ENCODE measurements around the gene SLCO3A1. TPM values are rescaled to one million over a fixed set of nuclear protein-coding genes. Genes with fewer than 3 reads are reported as not detected.

SLCO3A1 gene
- total and polyA plus RNA-seq, 8 donors, result 2.4 to 38.8 (median 7.7) TPM

DNA sequence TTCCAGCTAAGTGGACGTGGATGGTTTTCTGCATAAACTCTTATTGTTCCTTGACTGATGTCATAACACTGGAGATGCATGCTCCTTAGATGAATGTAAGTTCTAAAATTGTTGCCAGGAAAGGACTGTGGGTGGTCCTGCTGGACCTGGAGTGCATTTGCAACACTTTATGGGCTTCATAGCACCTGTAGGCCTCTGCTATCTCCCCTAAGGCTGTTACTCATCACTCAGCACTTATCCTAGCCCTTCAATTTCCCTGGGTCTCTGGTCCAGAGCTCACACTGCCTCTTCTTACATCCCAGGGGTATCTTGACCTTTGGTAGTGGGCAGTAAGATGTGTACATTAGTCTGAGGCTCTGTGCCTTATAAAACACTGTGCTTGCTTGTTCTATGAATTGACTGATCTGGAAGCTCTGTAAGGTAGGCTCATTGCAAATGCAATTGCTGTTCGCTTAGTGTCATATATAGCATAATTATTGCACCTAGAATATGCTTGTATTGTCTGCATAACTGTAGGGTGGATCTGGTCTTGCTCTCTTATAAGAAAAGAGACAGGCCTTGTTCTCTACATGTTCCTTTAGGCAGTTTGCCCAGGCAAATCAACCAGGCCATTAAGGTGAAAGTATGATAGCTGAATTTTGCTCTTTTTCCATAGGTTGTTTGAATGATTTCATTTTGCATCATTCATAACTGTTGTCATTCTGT lies 35.8 kb downstream of the SLCO3A1 start:
- H3K27me3 ChIP-seq, result no peaks in the 10 kb centered on the region
- no peak overlapping the region for H3K27ac ChIP-seq
- H3K4me3 ChIP-seq, result no peak overlapping the region
- peaks cover 13 to 52% (median 17%) of the 10 kb centered on the region in 4 donors for H3K4me1 ChIP-seq
- intact Hi-C loops (cut with DNase I; ENCODE audit: low total_unique reads), result no loop called here
- TF ChIP-seq, protein P1, sequence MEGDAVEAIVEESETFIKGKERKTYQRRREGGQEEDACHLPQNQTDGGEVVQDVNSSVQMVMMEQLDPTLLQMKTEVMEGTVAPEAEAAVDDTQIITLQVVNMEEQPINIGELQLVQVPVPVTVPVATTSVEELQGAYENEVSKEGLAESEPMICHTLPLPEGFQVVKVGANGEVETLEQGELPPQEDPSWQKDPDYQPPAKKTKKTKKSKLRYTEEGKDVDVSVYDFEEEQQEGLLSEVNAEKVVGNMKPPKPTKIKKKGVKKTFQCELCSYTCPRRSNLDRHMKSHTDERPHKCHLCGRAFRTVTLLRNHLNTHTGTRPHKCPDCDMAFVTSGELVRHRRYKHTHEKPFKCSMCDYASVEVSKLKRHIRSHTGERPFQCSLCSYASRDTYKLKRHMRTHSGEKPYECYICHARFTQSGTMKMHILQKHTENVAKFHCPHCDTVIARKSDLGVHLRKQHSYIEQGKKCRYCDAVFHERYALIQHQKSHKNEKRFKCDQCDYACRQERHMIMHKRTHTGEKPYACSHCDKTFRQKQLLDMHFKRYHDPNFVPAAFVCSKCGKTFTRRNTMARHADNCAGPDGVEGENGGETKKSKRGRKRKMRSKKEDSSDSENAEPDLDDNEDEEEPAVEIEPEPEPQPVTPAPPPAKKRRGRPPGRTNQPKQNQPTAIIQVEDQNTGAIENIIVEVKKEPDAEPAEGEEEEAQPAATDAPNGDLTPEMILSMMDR (IDR thresholded peaks at IDR 0.05), result no peak
- TF ChIP-seq POLR2AphosphoS5 (IDR thresholded peaks at IDR 0.05) (no peak), EP300 (IDR thresholded peaks at IDR 0.05) (no peak), POLR2A (IDR thresholded peaks at IDR 0.05) (no peak)
- H3K9me3 ChIP-seq, result peaks cover 0 to 5% (median 2%) of the 10 kb centered on the region in 4 donors
- no peaks in the 10 kb centered on the region for H3K36me3 ChIP-seq
- WGBS, 5 donors, result 83 to 94% (median 93%) methylated on average over 2 of the region's 2 CpGs
- no peak for DNase-seq

DNA sequence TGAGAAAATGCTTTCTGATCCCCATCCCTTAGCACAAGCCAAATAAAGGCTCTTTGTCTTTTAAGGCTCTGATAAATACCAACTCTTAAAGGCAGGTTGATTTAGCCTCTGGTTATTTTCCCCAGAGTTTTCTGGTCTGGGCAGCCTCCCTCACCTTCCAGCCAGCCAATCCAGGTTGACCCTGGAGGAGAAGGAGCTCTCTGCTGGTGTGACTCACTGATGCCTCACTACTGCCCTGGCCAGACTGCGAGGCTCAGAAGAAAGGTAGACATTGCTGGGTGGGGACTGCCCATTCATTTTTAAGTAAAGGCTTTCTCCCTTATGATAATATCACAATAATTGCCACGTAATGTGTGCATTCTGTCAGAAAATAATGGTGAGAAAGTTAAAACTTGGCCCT lies 37.1 kb downstream of the SLCO3A1 start:
- 83 to 89% (median 86%) methylated on average over 2 of the region's 2 CpGs for WGBS, 5 donors
- Histone ChIP-seq H3K4me1 (peaks cover 13 to 45% (median 17%) of the 10 kb centered on the region in 4 donors), H3K27me3 (no peaks in the 10 kb centered on the region), H3K9me3 (peaks cover 0 to 5% (median 2%) of the 10 kb centered on the region in 4 donors), H3K36me3 (no peaks in the 10 kb centered on the region), H3K27ac (no peak overlapping the region), H3K4me3 (no peak overlapping the region)
- TF ChIP-seq, protein P1 (IDR thresholded peaks at IDR 0.05), result no peak
- TF ChIP-seq POLR2AphosphoS5 (IDR thresholded peaks at IDR 0.05) (no peak), POLR2A (IDR thresholded peaks at IDR 0.05) (no peak), EP300 (IDR thresholded peaks at IDR 0.05) (no peak)
- no peak for DNase-seq
- intact Hi-C loops (cut with DNase I; ENCODE audit: low total_unique reads), result no loop called here

DNA sequence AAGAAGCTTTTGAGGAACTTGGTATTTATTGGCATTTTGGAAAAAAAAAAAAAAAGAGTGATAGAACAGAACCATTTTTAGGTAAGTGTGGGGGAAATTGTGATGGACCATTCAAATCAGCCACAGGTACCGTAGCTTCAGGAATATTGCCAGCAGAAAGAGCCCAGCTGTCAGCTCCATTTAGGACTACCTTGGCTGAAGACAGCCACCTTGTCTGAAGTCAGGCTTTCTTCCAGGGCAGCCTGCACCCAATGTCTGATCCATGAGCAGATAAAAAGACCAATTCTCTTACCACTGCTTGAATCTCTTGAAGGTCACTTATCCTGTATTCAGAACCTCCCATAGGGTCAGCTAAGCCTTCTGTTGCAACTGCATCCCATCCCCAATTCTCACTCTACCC lies 37.6 kb downstream of the SLCO3A1 start:
- intact Hi-C loops (cut with DNase I; ENCODE audit: low total_unique reads), result no loop called here
- peaks cover 13 to 45% (median 17%) of the 10 kb centered on the region in 4 donors for H3K4me1 ChIP-seq
- TF ChIP-seq POLR2A (IDR thresholded peaks at IDR 0.05), result no peak
- no peak for TF ChIP-seq POLR2AphosphoS5 (IDR thresholded peaks at IDR 0.05)
- TF ChIP-seq, protein P1 (IDR thresholded peaks at IDR 0.05), result no peak
- TF ChIP-seq EP300 (IDR thresholded peaks at IDR 0.05), result no peak
- H3K27me3 ChIP-seq, result no peaks in the 10 kb centered on the region
- peaks cover 0 to 5% (median 2%) of the 10 kb centered on the region in 4 donors for H3K9me3 ChIP-seq
- no peak overlapping the region for H3K27ac ChIP-seq
- WGBS, 5 donors, result 76 to 93% (median 90%) methylated on average over 1 of the region's 1 CpG
- H3K4me3 ChIP-seq, result no peak overlapping the region
- H3K36me3 ChIP-seq, result no peaks in the 10 kb centered on the region
- no peak for DNase-seq

DNA sequence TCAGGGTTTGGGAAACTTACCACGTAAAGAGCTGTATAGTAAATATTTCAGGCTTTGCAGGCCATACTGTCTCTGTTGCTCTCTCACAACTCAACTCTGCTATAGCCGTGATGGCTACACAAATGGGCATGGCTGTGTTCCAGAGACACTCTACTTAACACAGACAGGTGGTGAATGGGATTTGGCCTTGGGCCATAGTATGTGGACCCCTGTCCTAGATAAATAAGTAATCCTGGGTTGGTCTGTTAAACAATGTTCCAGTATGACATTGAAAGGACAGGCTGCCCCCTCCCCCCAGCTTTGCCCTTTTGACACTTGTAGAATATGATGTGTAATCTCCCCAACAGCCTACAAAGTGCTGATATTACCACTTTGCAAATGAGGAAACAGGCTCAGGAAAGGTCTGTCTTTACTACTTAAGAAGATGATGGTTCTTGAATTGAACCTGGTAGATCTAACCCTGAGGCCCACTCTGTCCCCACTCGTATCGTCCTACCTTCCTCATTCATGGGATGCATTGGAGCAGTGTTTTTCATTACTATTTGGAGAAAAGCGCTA lies 38.4 kb downstream of the SLCO3A1 start:
- no peak overlapping the region for H3K27ac ChIP-seq
- no peaks in the 10 kb centered on the region for H3K27me3 ChIP-seq
- no peaks in the 10 kb centered on the region for H3K36me3 ChIP-seq
- intact Hi-C loops (cut with DNase I; ENCODE audit: low total_unique reads), result no loop called here
- H3K9me3 ChIP-seq, result peaks cover 0 to 5% (median 2%) of the 10 kb centered on the region in 4 donors
- TF ChIP-seq, protein P1 (IDR thresholded peaks at IDR 0.05), result no peak
- TF ChIP-seq EP300 (IDR thresholded peaks at IDR 0.05) (no peak), POLR2A (IDR thresholded peaks at IDR 0.05) (no peak), POLR2AphosphoS5 (IDR thresholded peaks at IDR 0.05) (no peak)
- H3K4me1 ChIP-seq, result peaks cover 13 to 38% (median 16%) of the 10 kb centered on the region in 4 donors
- WGBS, 5 donors, result 89 to 98% (median 93%) methylated on average over 5 of the region's 5 CpGs
- DNase-seq, result no peak
- no peak overlapping the region for H3K4me3 ChIP-seq
